ENCODE data around the gene CHRNG.

The CHRNG gene

DNA sequence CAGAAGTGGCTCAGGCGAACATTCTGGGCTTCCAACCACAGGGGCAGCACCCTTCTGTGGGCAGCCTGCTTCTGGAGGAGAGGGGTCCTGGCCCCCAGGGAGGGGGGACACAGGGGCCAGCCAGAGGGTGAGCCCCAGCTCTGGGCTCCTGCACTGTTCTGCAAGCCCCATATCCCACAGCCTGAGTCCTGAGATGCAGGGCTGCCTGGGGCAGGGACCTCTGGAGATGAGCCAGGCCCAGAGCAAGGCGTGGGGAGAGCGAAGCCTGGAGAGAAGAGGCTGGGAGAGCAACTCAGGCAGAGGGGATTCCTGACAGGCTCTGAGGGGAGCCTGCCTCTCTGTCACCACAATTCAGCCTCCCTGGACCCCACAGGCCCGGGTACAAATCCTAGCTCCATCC, 32.8 kb upstream of the CHRNG start:
- DNase-seq (ENCODE audit: low read depth) = no peak

DNA sequence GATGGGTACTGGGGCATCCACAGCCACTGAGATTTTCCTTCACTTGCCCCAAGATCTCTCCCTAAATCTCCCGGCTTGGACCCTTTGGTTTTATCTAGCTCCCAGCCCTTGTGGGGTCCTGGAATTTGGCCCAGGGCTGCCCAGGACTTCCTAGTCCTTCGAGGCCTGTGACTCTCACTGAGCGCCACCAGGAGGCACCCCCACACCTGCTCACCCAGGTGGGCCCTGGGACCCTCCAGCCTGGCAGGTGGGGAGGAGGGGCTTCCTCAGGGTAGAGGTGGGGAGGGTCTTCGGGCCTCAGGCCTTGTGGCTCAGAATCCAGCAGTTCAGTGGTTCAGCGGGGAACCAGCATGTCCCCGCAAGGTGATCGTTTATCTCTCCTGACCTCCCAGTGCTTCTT, 31.2 kb upstream of the CHRNG start:
- no peak for DNase-seq (ENCODE audit: low read depth)

- no peak for DNase-seq (ENCODE audit: low read depth)
These were observed 28.1 kb upstream of the CHRNG start for GRCh38 chr2:232511336-232511890.

DNA sequence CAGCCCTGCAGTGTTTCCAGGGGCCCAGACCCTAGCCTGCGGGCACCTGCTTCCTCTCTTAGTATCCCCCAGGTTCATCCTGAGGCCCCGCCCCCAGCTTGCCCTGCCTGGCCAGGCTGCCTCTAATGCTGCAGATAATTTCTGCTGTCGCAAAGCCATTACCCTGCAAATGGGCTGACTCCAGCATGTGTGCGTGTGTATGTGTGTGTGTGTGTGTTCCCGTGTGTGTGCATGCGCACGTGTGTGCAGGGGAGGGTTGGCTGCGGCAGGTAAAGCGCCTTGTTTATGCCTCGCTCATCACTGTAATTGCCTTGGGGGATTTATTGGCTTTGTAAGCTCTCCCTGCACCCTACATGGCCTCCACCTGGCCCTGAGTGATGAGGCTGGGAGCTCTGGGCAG, 26.9 kb upstream of the CHRNG start:
- no peak for DNase-seq (ENCODE audit: low read depth)

GRCh38 chr2:232513353-232513752, 26.1 kb upstream of the CHRNG start:
- DNase-seq (ENCODE audit: low read depth) = no peak

DNA sequence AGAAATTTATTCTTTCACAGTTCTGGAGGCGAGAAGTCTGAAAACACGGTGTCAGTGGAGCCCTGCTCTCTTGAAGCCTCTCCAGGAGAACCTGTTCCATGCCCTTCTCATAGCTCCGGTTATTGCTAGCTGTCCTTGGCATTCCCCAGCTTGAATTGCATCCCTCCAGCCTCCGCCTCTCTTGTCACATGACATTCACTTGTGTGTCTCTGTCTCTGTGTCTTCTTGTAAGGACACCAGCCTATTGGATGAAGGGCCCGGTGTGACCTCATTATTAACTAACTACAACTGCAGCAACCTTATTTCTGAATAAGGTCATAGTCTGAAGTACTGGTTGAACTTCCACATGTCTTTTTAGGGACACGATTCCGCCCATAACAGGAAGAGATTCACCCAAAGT, 23.9 kb upstream of the CHRNG start:
- no peak for DNase-seq (ENCODE audit: low read depth)

- DNase-seq (ENCODE audit: low read depth) = no peak
These were observed 22.9 kb upstream of the CHRNG start for GRCh38 chr2:232516551-232516950.

GRCh38 chr2:232518844-232519243, 20.6 kb upstream of the CHRNG start:
- no peak for DNase-seq (ENCODE audit: low read depth)

GRCh38 chr2:232519581-232520438, 19.7 kb upstream of the CHRNG start, which contains the start of gene PRSS56:
PRSS56 (plus strand) TSS chr2:232520388; CDS start chr2:232520599, 211 bp downstream.
- DNase-seq (ENCODE audit: low read depth) = no peak

- no peak for DNase-seq (ENCODE audit: low read depth)
These were observed 19.0 kb upstream of the CHRNG start for GRCh38 chr2:232520489-232520888.

DNA sequence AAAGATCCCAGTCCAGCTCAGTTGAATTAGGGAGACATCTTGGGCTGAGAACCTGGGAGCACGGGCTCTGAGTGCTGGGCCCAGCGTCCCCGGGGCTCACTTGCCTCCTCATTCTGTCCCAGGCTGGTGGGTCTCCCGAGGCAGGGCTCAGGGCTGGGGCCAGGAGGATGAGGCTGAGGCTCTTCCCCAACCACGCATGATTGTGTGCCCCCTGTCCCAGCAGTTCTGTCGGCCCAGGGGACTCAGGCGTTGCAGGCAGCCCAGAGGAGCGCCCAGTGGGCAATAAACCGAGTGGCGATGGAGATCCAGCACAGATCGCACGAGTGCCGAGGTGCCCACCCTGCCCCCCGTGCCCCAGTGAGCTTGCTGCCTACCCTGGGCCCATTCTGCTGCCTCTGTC, 18.4 kb upstream of the CHRNG start:
- DNase-seq (ENCODE audit: low read depth) = no peak

- DNase-seq (ENCODE audit: low read depth) = peak; percentile 5
These were observed 17.4 kb upstream of the CHRNG start for GRCh38 chr2:232521959-232522622.

- no peak for DNase-seq (ENCODE audit: low read depth)
These were observed 16.7 kb upstream of the CHRNG start for GRCh38 chr2:232522623-232523401.

- no peak for DNase-seq (ENCODE audit: low read depth)
These were observed 16.1 kb upstream of the CHRNG start for GRCh38 chr2:232523402-232523681.

GRCh38 chr2:232523682-232524597, 15.6 kb upstream of the CHRNG start:
- DNase-seq (ENCODE audit: low read depth) = peak; percentile 3

- no peak for DNase-seq (ENCODE audit: low read depth)
These were observed 14.7 kb upstream of the CHRNG start for GRCh38 chr2:232524771-232525170.

DNA sequence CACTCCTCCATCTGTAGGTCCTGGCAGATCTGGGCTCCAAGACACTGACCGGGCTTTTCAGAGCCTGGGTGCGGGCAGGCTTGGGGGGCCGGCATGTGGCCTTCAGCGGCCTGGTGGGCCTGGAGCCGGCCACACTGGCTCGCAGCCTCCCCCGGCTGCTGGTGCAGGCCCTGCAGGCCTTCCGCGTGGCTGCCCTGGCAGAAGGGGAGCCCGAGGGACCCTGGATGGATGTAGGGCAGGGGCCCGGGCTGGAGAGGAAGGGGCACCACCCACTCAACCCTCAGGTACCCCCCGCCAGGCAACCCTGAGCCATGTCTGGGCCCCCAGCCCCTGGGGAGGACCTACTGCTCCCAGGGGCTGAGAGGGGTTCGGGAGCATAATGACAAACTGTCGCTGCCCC, 14.3 kb upstream of the CHRNG start:
- DNase-seq (ENCODE audit: low read depth) = no peak

GRCh38 chr2:232525791-232526371, 13.6 kb upstream of the CHRNG start, which contains the start of gene CHRND:
CHRND (plus strand) TSS chr2:232526160; CDS start chr2:232526216, 56 bp downstream.
- no peak for DNase-seq (ENCODE audit: low read depth)

DNA sequence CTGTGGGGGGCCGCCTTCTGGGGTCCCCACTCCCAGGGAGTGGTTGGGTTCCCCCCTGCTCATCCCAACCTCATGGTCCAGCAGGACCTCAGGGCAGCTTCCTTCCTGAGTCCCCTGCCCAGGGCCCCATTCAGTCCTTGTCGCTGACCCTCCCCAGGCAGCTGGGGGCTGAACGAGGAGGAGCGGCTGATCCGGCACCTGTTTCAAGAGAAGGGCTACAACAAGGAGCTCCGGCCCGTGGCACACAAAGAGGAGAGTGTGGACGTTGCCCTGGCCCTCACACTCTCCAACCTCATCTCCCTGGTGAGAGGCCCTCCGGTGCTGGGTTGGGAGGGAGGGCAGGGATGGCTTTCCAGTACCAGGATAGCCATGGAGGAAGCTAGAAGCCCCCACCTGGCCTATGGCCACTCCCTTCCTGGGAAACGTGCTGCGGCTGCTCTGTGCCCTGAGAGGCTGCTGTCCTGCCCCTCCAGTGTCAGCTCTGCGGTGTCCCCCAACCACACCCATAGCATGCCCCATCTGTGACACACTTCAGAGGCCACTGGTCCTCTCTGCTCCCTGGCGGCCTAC, 13.0 kb upstream of the CHRNG start:
- no peak for DNase-seq (ENCODE audit: low read depth)

DNA sequence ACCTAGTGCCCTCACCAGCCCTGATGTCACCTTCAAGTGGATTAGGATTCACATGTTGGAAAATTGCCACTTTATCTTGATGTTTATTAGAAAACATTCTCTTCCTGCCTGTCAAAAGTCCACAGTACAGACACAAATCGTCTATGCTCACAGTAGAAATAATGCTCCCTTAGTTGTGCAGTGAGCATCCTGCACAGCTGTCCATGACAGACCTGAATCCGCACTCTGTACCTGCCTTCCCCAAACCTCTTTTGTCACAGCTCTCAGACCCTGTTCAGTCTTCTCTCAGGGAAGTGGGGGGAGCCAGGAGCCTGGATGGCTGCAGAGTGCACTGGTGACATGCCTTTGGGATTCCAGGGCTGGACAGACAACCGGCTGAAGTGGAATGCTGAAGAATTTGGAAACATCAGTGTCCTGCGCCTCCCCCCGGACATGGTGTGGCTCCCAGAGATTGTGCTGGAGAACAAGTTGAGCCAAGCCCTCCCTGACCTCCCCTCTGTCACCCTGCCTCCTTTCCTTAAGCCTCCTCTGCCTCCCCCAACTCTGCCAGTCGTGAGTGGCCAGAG, 11.5 kb upstream of the CHRNG start:
- no peak for DNase-seq (ENCODE audit: low read depth)
